Measurements from ENCODE around the gene MAP3K5.

DNA sequence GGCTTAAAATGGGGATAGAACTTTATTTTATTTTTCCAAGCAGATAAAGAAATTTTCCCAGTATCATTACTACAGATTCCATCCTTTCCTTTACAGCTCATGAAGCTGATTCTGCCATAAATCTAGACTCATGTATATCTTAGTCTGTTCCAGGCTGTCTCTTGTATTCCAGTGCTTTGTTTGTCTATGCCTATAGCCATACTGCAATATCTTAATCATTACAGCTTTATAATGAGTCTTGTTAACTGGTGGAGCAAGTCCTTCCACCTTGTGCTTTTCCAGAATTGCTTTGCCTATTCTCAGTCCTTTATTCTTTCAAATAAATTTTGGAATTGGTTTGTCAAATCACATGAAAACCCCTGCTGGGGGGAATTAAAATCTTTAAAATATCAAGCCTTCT lies 99.2 kb downstream of the MAP3K5 start:
- TF ChIP-seq CTCF (IDR thresholded peaks at IDR 0.05; ENCODE audit: insufficient read depth, low read length, poor library complexity, severe bottlenecking) (no peak), EZH2phosphoT487 (conservative IDR thresholded peaks at IDR 0.05; ENCODE audit: low read length) (no peak)
